ENCODE results near the gene VMAC.

Gene VMAC

DNA sequence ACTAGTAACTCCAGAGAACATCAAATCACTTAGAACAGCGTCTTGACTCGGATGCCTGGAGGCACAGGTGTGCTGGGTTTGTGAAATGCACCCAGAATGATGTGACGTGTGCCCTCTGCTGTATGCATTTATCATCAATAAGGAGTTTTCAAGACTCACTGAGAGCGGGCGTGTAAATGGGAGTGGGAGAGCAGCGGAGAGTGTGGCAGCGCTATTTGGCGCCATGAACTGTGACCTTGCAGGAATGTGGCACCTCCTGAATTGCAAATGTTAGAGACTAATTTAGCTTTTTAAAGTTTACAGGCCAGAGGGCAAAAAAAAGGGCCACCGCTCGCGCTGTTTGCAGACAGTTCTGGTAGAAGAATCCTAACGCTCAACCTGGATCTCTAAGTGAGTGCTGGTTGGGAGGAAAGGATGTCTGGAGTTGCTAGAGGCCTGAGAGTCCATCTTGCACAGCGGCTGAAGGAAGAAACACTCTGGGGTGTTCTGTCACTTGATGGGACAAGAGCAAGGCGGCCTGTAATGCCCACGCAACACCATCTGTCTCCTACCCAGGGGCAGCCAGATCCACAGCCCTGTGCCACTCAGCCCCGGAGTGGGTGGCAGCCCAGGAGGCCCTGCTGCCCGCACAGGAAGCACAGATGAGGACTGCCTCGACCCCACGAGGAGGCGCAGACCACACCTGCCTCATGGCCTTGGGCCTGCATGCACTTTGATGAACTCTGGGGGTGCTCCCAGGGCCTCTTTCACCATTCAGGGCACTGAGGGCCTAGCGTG is 53.6 kb downstream of the VMAC start:
- no peak for TF ChIP-seq POLR2AphosphoS5 (IDR thresholded peaks at IDR 0.05; ENCODE audit: low read depth, low read length)
- TF ChIP-seq, protein P1, sequence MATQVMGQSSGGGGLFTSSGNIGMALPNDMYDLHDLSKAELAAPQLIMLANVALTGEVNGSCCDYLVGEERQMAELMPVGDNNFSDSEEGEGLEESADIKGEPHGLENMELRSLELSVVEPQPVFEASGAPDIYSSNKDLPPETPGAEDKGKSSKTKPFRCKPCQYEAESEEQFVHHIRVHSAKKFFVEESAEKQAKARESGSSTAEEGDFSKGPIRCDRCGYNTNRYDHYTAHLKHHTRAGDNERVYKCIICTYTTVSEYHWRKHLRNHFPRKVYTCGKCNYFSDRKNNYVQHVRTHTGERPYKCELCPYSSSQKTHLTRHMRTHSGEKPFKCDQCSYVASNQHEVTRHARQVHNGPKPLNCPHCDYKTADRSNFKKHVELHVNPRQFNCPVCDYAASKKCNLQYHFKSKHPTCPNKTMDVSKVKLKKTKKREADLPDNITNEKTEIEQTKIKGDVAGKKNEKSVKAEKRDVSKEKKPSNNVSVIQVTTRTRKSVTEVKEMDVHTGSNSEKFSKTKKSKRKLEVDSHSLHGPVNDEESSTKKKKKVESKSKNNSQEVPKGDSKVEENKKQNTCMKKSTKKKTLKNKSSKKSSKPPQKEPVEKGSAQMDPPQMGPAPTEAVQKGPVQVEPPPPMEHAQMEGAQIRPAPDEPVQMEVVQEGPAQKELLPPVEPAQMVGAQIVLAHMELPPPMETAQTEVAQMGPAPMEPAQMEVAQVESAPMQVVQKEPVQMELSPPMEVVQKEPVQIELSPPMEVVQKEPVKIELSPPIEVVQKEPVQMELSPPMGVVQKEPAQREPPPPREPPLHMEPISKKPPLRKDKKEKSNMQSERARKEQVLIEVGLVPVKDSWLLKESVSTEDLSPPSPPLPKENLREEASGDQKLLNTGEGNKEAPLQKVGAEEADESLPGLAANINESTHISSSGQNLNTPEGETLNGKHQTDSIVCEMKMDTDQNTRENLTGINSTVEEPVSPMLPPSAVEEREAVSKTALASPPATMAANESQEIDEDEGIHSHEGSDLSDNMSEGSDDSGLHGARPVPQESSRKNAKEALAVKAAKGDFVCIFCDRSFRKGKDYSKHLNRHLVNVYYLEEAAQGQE (IDR thresholded peaks at IDR 0.05; ENCODE audit: insufficient read depth in 1 of 2, low read depth in 2 of 2, low read length in 2 of 2) = no peak
- no peak for TF ChIP-seq TAF1 (IDR thresholded peaks at IDR 0.05; ENCODE audit: borderline replicate concordance, insufficient read depth, low read length)
- no peak for TF ChIP-seq FOXP2 (optimal IDR thresholded peaks at IDR 0.05; ENCODE audit: borderline replicate concordance, extremely low read depth, extremely low read length, insufficient read depth)
- TF ChIP-seq SIN3A (IDR thresholded peaks at IDR 0.05; ENCODE audit: borderline replicate concordance, insufficient read depth, low read length) = no peak

DNA sequence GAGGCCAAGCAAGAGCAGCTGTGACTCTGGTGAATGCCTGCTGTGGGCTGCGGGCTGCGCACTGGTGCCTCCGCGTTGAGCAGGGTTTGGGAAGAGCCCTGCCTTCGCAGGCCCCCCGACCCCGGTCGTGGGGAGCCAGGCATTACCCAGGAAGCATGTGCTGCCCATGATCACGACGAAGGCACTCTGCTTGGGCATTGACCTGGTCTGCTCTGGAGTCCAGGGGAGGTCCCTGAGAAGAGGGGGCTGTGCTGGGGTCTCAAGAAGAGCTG is 54.1 kb downstream of the VMAC start:
- TF ChIP-seq POLR2AphosphoS5 (IDR thresholded peaks at IDR 0.05; ENCODE audit: low read depth, low read length) = no peak
- TF ChIP-seq, protein P1 (IDR thresholded peaks at IDR 0.05; ENCODE audit: insufficient read depth in 1 of 2, low read depth in 2 of 2, low read length in 2 of 2) = no peak
- no peak for TF ChIP-seq SIN3A (IDR thresholded peaks at IDR 0.05; ENCODE audit: borderline replicate concordance, insufficient read depth, low read length)
- no peak for TF ChIP-seq TAF1 (IDR thresholded peaks at IDR 0.05; ENCODE audit: borderline replicate concordance, insufficient read depth, low read length)
- no peak for TF ChIP-seq FOXP2 (optimal IDR thresholded peaks at IDR 0.05; ENCODE audit: borderline replicate concordance, extremely low read depth, extremely low read length, insufficient read depth)

DNA sequence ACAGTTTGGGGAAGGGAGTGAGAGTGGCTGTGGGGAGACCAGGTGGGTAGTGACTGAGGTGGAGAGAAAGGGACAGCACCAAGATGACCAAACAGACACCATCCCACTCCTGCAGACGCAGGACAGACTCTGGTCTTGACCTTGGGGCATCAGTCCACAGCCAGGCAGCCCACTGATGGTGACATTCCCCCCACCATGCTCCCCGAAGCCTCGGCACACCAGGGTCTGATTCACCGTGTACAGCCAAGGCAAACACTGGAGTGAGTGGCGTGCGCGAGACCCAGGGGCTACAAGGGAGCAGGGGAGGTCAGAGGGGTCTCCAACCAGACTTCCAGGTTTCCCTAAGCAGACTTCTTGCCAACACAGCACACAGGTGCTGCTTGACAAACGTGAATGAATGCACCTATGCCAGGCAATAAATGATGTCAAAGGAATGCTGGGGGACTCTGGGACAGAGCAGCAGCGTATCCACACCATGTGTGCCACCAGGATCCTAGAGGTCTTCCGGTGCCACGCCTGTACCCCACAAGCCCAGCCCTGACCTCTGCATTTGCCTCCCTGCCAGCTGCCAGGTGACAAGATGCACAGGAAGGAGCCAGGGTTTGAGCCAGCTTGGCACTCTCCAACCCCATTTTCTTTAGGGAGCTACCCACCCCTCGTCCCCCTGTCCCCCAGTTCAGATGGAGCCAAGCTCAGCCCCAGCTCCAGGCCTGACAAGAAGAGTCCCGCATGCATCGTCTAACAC is 54.8 kb downstream of the VMAC start:
- TF ChIP-seq SIN3A (IDR thresholded peaks at IDR 0.05; ENCODE audit: borderline replicate concordance, insufficient read depth, low read length) (no peak), TAF1 (IDR thresholded peaks at IDR 0.05; ENCODE audit: borderline replicate concordance, insufficient read depth, low read length) (no peak), POLR2AphosphoS5 (IDR thresholded peaks at IDR 0.05; ENCODE audit: low read depth, low read length) (no peak), FOXP2 (optimal IDR thresholded peaks at IDR 0.05; ENCODE audit: borderline replicate concordance, extremely low read depth, extremely low read length, insufficient read depth) (no peak)
- TF ChIP-seq, protein P1 (IDR thresholded peaks at IDR 0.05; ENCODE audit: insufficient read depth in 1 of 2, low read depth in 2 of 2, low read length in 2 of 2) = no peak

Measured in PFSK-1 (cell line).